ENCODE results near the gene KRTAP20-4.

The KRTAP20-4 gene

GRCh38 chr21:30668776-30669175, 48.3 kb downstream of the KRTAP20-4 start:
- DNase-seq, result no peak
